IPS DF 19.7 (cell line): Measurements from ENCODE around the gene LRCH4.
"Not testable (repeated sequence)": the region's sequence is repeated elsewhere in the genome, so short reads cannot be mapped to it uniquely, and the experiment has no call there.

Source experiments
- DNase-seq: peaks from one replicate; pipeline ENCODE4 v3.0.0-alpha.2; 2013; ENCODE audit warnings: low read depth, low spot score

LRCH4 gene

GRCh38 chr7:100568176-100568895, 17.6 kb downstream of the LRCH4 start:
- DNase-seq = no peak

- DNase-seq = no peak
Observed at GRCh38 chr7:100567751-100568175, 18.2 kb downstream of the LRCH4 start.

- no peak for DNase-seq
Observed at GRCh38 chr7:100567031-100567730, 18.7 kb downstream of the LRCH4 start.

- no peak for DNase-seq
Observed at GRCh38 chr7:100566018-100566531, 19.9 kb downstream of the LRCH4 start.

GRCh38 chr7:100565133-100565571, 20.8 kb downstream of the LRCH4 start:
- DNase-seq = no peak

- not testable (repeated sequence) for DNase-seq
Observed at GRCh38 chr7:100564405-100564804, 21.5 kb downstream of the LRCH4 start.

GRCh38 chr7:100563809-100564400, 22.0 kb downstream of the LRCH4 start:
- DNase-seq = no peak

- no peak for DNase-seq
Observed at GRCh38 chr7:100563100-100563564, 22.8 kb downstream of the LRCH4 start.

GRCh38 chr7:100562195-100563099, 23.5 kb downstream of the LRCH4 start:
- no peak for DNase-seq

- DNase-seq = no peak
Observed at GRCh38 chr7:100561491-100562194, 24.3 kb downstream of the LRCH4 start.

GRCh38 chr7:100559127-100559526, 26.8 kb downstream of the LRCH4 start:
- DNase-seq = no peak

- no peak for DNase-seq
Observed at GRCh38 chr7:100556541-100556940, 29.4 kb downstream of the LRCH4 start.

GRCh38 chr7:100555701-100556100, 30.2 kb downstream of the LRCH4 start:
- no peak for DNase-seq

GRCh38 chr7:100553032-100553431, 32.9 kb downstream of the LRCH4 start:
- no peak for DNase-seq

- DNase-seq = no peak
Observed at GRCh38 chr7:100552532-100552931, 33.4 kb downstream of the LRCH4 start.

- DNase-seq = not testable (repeated sequence)
Observed at GRCh38 chr7:100548446-100548845, 37.5 kb downstream of the LRCH4 start.

- no peak for DNase-seq
Observed at GRCh38 chr7:100547872-100548271, 38.1 kb downstream of the LRCH4 start.

GRCh38 chr7:100546926-100547800, 38.8 kb downstream of the LRCH4 start:
- no peak for DNase-seq

- no peak for DNase-seq
Observed at GRCh38 chr7:100546129-100546925, 39.6 kb downstream of the LRCH4 start.
